ENCODE data around the gene TNS1. TPM values are rescaled to one million over a fixed set of nuclear protein-coding genes. Genes with fewer than 3 reads are reported as not detected.

Gene TNS1
- total RNA-seq, 2 donors from 2014 or later = 3.3 to 4.2 TPM

DNA sequence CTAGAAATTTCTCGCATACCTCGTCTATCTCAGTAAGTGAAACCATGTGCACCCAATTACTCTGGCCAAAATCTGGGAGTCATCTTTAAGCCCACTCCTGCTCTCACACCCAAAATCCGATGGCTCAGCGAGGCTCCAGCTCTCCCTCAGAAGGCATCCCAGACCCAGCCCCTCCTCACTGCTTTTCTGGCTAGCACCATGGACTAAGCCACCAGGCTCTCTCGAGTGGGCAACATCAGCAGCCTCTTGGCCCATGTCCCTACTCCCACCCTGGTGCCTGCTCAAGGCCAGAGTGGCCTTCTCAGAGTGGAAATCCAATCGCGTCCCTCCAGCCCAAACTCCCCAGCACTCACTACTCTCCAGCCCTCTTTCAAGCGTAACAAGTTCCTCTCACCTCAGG lies 27.2 kb downstream of the TNS1 start:
- Histone ChIP-seq H3K4me3 (ENCODE audit: low read length) (no peak overlapping the region), H3K27ac (ENCODE audit: low read depth, low read length) (no peak overlapping the region), H3K9ac (ENCODE audit: extremely low read depth, low read length, poor library complexity, severe bottlenecking) (no peak overlapping the region), H3K4me1 (ENCODE audit: control insufficient read depth, insufficient read depth, low read length) (no peaks in the 10 kb centered on the region), H3K9me3 (ENCODE audit: control insufficient read depth, low read length) (no peaks in the 10 kb centered on the region), H3K36me3 (ENCODE audit: control insufficient read depth, insufficient read depth, low read length) (no peaks in the 10 kb centered on the region), H3K27me3 (ENCODE audit: control insufficient read depth, insufficient read depth, low read length, poor library complexity, severe bottlenecking) (peaks cover 28% of the 10 kb centered on the region)
- Mint-ChIP-seq H3K9me3 (no peaks in the 10 kb centered on the region), H3K36me3 (ENCODE audit: low read depth) (no peaks in the 10 kb centered on the region), H3K4me3 (no peak overlapping the region), H3K27me3 (ENCODE audit: insufficient read depth) (peaks cover 11% of the 10 kb centered on the region), H3K4me1 (peaks cover 10% of the 10 kb centered on the region), H3K27ac (no peak overlapping the region)
- 92 to 93% methylated on average over 5 to 8 of the region's 8 CpGs for WGBS, 2 experiments (ENCODE audit: insufficient coverage in 1 of 2, insufficient read length in 1 of 2)
- TF ChIP-seq, protein P1, sequence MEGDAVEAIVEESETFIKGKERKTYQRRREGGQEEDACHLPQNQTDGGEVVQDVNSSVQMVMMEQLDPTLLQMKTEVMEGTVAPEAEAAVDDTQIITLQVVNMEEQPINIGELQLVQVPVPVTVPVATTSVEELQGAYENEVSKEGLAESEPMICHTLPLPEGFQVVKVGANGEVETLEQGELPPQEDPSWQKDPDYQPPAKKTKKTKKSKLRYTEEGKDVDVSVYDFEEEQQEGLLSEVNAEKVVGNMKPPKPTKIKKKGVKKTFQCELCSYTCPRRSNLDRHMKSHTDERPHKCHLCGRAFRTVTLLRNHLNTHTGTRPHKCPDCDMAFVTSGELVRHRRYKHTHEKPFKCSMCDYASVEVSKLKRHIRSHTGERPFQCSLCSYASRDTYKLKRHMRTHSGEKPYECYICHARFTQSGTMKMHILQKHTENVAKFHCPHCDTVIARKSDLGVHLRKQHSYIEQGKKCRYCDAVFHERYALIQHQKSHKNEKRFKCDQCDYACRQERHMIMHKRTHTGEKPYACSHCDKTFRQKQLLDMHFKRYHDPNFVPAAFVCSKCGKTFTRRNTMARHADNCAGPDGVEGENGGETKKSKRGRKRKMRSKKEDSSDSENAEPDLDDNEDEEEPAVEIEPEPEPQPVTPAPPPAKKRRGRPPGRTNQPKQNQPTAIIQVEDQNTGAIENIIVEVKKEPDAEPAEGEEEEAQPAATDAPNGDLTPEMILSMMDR (conservative IDR thresholded peaks at IDR 0.05) = no peak
- DNase-seq = no peak

DNA sequence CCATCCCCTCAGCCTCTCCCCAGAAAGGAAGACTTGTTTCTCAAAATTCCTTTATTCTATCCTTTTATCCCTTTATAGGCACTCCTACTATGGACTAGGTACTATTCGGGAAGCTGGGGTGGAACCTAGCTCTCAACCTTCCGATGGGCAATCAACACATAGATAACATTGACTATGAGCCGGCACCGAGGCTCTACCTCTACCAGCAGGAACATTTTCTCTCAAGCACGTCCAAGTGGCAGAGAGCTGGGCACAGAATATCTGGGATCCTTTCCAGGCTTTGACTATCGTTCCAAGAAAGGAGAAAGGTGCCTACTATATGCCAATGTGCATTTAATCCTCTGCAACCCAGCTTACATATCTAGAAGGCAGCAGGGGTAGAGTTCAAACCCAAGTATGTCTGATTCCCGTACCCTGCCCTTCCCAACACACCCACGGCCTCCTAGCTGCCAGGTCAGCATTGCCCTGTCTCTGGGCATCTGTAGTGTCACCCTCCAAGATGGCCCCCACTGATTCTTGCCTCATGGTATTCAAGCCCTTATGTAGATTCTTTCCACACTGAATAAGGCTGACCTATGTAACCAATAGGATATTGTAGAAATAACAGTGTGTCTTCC lies 28.3 kb downstream of the TNS1 start:
- WGBS, 2 experiments (ENCODE audit: insufficient coverage in 1 of 2, insufficient read length in 1 of 2) = 90% methylated on average over 8 of the region's 8 CpGs
- peaks cover 7% of the 10 kb centered on the region for H3K27me3 Mint-ChIP-seq (ENCODE audit: insufficient read depth)
- no peaks in the 10 kb centered on the region for H3K4me1 ChIP-seq (ENCODE audit: control insufficient read depth, insufficient read depth, low read length)
- no peak overlapping the region for H3K9ac ChIP-seq (ENCODE audit: extremely low read depth, low read length, poor library complexity, severe bottlenecking)
- no peaks in the 10 kb centered on the region for H3K36me3 ChIP-seq (ENCODE audit: control insufficient read depth, insufficient read depth, low read length)
- TF ChIP-seq, protein P1 (conservative IDR thresholded peaks at IDR 0.05) = no peak
- no peaks in the 10 kb centered on the region for H3K36me3 Mint-ChIP-seq (ENCODE audit: low read depth)
- no peak overlapping the region for H3K27ac ChIP-seq (ENCODE audit: low read depth, low read length)
- no peak for DNase-seq
- H3K4me3 ChIP-seq (ENCODE audit: low read length) = no peak overlapping the region
- peaks cover 10% of the 10 kb centered on the region for H3K4me1 Mint-ChIP-seq
- H3K4me3 Mint-ChIP-seq = no peak overlapping the region
- H3K27ac Mint-ChIP-seq = no peak overlapping the region
- H3K27me3 ChIP-seq (ENCODE audit: control insufficient read depth, insufficient read depth, low read length, poor library complexity, severe bottlenecking) = peaks cover 25% of the 10 kb centered on the region
- no peaks in the 10 kb centered on the region for H3K9me3 ChIP-seq (ENCODE audit: control insufficient read depth, low read length)
- no peaks in the 10 kb centered on the region for H3K9me3 Mint-ChIP-seq

DNA sequence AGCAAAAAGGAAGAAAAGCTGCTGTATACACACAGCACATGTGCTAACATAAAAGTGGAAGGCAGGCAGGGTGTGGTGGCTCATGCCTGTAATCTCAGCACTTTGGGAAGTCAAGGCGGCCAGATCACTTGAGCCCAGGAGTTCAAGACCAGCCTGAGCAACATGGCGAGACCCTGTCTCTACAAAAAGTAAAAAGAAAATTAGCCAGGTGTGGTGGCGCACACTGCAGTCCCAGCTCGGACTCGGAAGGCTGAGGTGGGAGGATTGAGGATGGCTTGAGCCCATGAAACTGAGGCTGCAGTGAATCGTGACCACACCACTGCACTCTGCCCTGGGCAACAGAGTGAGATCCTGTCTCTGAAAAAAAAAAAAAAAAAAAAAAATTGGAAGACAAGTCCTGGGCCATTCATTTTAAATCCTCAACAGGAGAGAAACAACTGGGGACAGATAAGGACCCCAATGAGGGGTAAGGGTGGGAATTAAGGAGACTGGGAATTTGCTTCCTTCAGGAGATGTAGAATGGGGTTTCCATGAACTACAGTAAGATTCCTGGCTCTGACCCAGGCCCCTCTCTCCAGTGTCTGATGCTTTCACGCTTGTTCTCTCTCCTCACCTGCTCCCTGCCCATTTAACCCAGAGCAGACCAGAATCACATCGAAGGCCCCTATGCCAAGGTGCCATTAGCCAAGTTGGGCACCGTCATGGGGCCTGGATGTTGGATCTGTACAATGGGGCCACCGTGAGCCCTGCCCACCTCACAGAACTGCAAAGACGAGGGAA lies 29.6 kb downstream of the TNS1 start:
- Histone ChIP-seq H3K4me3 (ENCODE audit: low read length) (no peak overlapping the region), H3K27ac (ENCODE audit: low read depth, low read length) (no peak overlapping the region), H3K36me3 (ENCODE audit: control insufficient read depth, insufficient read depth, low read length) (no peaks in the 10 kb centered on the region), H3K9me3 (ENCODE audit: control insufficient read depth, low read length) (no peaks in the 10 kb centered on the region), H3K27me3 (ENCODE audit: control insufficient read depth, insufficient read depth, low read length, poor library complexity, severe bottlenecking) (peaks cover 19% of the 10 kb centered on the region), H3K4me1 (ENCODE audit: control insufficient read depth, insufficient read depth, low read length) (no peaks in the 10 kb centered on the region), H3K9ac (ENCODE audit: extremely low read depth, low read length, poor library complexity, severe bottlenecking) (no peak overlapping the region)
- Mint-ChIP-seq H3K27ac (no peak overlapping the region), H3K36me3 (ENCODE audit: low read depth) (no peaks in the 10 kb centered on the region), H3K9me3 (no peaks in the 10 kb centered on the region), H3K4me1 (peaks cover 4% of the 10 kb centered on the region), H3K27me3 (ENCODE audit: insufficient read depth) (no peaks in the 10 kb centered on the region), H3K4me3 (no peak overlapping the region)
- WGBS, 2 experiments (ENCODE audit: insufficient coverage in 1 of 2, insufficient read length in 1 of 2) = 94 to 99% methylated on average over 9 to 11 of the region's 11 CpGs
- TF ChIP-seq, protein P1 (conservative IDR thresholded peaks at IDR 0.05) = no peak
- DNase-seq = no peak
